ENCODE results near the gene TMEM37. TPM values are rescaled to one million over a fixed set of nuclear protein-coding genes. Genes with fewer than 3 reads are reported as not detected.

Gene TMEM37
- total and polyA plus RNA-seq, 12 donors = 0.32 to 4.7 (median 1.9) TPM

DNA sequence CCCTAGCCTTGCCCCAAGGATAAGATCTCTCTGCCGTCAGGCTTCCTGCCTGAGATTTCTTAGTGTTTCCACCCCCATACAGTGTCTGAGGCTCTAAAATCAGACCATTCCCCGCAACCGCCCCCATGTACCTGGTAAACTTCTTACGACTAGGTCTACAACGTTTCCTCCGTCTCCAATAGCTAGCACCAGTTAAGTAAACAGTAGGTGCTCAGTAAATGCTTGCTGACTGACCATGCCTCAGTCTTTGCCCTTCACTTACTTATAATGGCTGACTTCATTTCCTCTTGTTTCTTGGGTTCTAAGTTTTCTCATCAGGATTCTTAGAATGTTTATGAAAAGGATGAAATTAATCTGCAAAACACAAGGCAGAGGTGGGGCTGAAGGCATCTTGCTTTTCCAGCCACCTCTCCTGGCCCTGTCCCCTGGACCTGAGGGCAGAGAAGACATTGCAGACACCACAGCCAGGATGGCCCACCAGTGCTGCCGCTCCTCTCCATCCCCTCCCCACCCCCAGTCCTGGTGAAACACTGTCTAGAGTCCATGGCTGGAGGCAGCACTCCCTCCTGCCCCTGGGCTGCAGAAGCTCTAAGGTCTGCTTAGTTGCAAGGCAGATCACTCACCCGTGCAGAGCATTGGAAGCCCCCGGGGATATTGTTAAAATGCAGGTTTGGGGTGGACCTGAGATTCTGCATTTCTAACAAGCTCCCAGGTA is 16.9 kb downstream of the TMEM37 start:
- no peak for ATAC-seq
- H3K27ac ChIP-seq = no peak overlapping the region
- no peaks in the 10 kb centered on the region for H3K36me3 ChIP-seq
- peaks cover 0 to 22% (median 8%) of the 10 kb centered on the region in 7 donors for H3K27me3 ChIP-seq
- no peaks in the 10 kb centered on the region for H3K9me3 ChIP-seq
- TF ChIP-seq, protein P1, sequence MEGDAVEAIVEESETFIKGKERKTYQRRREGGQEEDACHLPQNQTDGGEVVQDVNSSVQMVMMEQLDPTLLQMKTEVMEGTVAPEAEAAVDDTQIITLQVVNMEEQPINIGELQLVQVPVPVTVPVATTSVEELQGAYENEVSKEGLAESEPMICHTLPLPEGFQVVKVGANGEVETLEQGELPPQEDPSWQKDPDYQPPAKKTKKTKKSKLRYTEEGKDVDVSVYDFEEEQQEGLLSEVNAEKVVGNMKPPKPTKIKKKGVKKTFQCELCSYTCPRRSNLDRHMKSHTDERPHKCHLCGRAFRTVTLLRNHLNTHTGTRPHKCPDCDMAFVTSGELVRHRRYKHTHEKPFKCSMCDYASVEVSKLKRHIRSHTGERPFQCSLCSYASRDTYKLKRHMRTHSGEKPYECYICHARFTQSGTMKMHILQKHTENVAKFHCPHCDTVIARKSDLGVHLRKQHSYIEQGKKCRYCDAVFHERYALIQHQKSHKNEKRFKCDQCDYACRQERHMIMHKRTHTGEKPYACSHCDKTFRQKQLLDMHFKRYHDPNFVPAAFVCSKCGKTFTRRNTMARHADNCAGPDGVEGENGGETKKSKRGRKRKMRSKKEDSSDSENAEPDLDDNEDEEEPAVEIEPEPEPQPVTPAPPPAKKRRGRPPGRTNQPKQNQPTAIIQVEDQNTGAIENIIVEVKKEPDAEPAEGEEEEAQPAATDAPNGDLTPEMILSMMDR (IDR thresholded peaks at IDR 0.05) = no peak
- 82 to 85% methylated on average over 9 of the region's 9 CpGs for WGBS, 2 donors
- intact Hi-C loops (cut with DNase I) = no loop called here
- H3K4me3 ChIP-seq = no peak overlapping the region
- no peak for DNase-seq
- H3K4me1 ChIP-seq = no peaks in the 10 kb centered on the region

DNA sequence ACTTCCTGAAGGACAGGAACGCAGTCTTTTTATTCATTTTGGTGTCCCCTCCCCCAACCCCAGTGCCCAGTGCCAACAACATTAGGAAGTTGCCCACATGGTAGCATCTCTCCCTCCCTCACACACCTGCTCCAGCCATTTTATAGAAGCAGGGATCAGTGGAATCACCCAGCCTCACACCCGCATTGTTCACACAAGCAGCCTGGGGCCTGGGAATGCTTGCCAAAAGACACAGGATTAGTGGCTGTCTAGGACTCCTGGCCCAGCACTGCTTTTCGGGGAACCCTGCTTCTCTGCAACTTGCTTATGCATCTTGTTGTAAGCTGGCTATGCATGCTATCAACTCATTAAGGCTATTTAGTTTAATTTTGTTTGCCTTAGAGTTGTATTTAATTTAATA is 17.9 kb downstream of the TMEM37 start:
- Histone ChIP-seq H3K27me3 (peaks cover 0 to 27% (median 8%) of the 10 kb centered on the region in 7 donors), H3K27ac (no peak overlapping the region), H3K4me1 (no peaks in the 10 kb centered on the region), H3K36me3 (no peaks in the 10 kb centered on the region), H3K9me3 (no peaks in the 10 kb centered on the region), H3K4me3 (no peak overlapping the region)
- WGBS, 2 donors = 77 to 81% methylated on average over 3 of the region's 3 CpGs
- no peak for DNase-seq
- intact Hi-C loops (cut with DNase I) = no loop called here
- ATAC-seq = no peak
- TF ChIP-seq, protein P1 (IDR thresholded peaks at IDR 0.05) = no peak

DNA sequence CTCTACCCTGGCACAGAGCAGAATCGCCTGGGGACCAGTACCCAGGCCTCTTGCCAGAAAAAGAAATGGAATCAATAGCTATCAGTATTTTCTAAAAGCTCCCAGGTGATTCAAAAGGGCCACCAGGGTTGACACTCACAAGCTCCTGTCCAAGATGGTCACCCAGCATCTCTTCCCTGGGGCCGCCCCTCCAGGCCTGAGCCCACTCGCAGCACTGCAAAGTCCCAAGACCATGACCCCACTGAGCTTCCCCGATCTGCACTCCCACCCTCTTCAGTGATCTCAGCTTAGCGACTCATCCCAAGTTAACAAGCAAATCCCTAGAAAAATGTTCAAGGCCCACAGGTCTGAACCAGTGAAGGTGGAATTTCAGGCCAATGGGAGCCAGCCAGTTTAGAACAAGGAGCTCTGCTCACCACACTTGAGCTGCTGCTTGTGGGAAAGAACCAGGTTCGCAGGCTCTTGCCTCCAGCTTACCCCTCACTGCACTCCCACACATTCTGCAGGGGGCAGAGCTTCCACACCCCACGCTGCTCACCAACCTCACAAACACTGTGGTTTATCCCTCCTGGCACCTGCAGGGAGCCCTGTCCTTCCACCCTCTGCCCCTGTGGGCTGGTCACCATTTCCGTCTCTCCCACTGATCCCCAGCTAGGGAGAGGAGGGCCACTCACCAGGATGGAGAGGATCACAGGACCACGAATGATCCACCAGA is 19.8 kb downstream of the TMEM37 start:
- no peak for ATAC-seq
- 92 to 98% methylated on average over 9 of the region's 9 CpGs for whole genome bisulfite sequencing, 2 donors
- H3K9me3 ChIP-seq = peaks cover 0 to 5% (median 0%) of the 10 kb centered on the region in 11 donors

DNA sequence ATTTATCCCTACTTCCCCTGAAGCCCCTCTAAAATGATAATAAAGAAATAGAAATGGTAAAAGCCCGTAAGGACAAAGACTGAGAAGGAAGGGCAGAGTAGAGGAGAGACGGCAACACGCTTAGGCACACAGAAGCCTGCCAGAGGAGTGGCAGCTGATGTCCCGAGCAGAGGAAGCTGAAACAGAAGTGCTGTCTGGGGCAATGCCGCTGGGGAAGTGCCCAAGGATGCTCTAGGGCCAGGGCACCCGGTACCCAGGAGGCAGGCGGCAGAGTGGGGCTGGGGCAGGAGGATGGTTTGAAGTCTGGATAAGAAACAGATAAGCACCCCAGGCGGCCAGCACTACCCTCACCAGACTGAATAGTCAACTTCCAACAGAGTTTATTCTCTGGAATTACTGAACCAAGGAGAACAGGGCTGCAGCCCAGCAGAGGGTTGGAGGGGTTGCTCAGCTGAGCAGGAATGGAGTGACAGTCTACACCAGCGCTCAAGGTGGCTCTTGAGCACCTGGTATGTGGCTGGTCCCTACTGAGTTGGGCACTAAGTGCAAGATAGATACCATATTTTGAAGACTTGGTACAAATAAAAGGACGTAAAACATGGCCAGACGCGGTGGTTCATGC is 22.4 kb downstream of the TMEM37 start:
- ATAC-seq (no peak), DNase-seq (no peak)
- H3K4me1 ChIP-seq = no peaks in the 10 kb centered on the region
- intact Hi-C loops (cut with DNase I) = no loop called here
- TF ChIP-seq, protein P1 (IDR thresholded peaks at IDR 0.05) = no peak
- H3K4me3 ChIP-seq = no peak overlapping the region
- peaks cover 0 to 8% (median 0%) of the 10 kb centered on the region in 7 donors for H3K27me3 ChIP-seq
- 74 to 87% methylated on average over 12 of the region's 12 CpGs for WGBS, 2 donors
- H3K27ac ChIP-seq = no peak overlapping the region
- no peaks in the 10 kb centered on the region for H3K36me3 ChIP-seq
- peaks cover 0 to 5% (median 0%) of the 10 kb centered on the region in 11 donors for H3K9me3 ChIP-seq

More for the DNA sequence above, 19.8 kb downstream of the TMEM37 start:
- peaks cover 0 to 28% (median 6%) of the 10 kb centered on the region in 7 donors for H3K27me3 ChIP-seq
- no peaks in the 10 kb centered on the region for H3K4me1 ChIP-seq
- TF ChIP-seq, protein P1 (IDR thresholded peaks at IDR 0.05) = no peak
- no peaks in the 10 kb centered on the region for H3K36me3 ChIP-seq
- intact Hi-C loops (cut with DNase I) = no loop called here
- no peak overlapping the region for H3K27ac ChIP-seq
- no peak overlapping the region for H3K4me3 ChIP-seq
- DNase-seq = no peak

All from heart right ventricle (tissue), 16 donors.